HCEC 1CT (cell line): ENCODE measurements around the gene MTHFD2L.

Source experiments
- DNase-seq: peaks from one replicate; pipeline ENCODE4 v3.0.0-alpha.2; 2017

Gene MTHFD2L

DNA sequence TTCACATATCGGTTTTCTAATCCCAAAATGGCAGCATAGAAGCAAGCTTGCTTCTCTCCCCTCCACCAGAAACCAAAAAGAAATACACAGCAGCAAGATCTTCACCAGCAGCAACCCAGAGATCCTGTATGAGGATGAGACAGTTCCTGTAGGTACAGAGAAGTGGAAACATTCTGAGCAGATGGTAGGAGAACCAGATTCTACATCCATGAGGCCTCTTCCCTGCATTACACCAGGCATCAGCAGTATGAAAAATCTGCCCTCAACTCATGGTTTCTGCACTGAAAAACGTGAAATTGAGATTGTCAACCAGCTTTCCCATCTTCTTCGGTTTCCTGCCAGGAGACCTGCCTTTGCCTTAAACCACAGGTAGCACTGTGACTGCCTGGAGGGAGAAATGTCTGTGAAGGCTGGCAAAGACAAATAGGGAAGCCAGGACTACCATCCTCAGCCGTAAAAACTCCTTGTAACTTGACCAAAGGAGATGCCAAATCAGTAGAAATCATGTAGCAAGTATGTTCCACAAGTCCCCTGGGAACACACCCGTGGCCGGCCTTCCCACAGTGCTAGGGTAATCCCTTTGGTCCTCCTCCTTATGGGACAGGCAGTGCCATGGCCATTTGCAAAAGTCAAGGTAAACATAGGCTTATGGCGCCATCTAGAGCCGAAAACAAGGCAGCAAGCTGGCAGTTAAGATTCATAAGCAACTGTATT, 24.0 kb upstream of the MTHFD2L start:
- DNase-seq = peak; percentile 57

DNA sequence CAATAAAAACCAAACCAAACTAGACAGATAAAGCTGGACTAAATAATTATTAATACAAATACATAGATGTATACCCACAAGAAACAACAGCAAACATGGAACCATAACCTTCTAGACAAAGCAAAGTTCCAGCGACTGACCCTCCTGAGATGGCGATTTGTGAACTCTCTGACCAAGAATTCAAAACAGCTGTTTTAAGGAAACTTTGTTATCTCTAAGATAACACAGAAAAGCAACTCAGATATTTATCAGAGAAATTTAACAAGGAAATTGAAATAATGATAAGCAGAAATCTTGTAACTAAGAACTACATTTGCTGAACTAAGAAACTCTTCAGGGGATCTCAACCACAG, 23.4 kb upstream of the MTHFD2L start:
- no peak for DNase-seq

GRCh38 chr4:74146581-74147129, 11.3 kb upstream of the MTHFD2L start:
- DNase-seq = no peak

- no peak for DNase-seq
These were observed 9.7 kb upstream of the MTHFD2L start for GRCh38 chr4:74148205-74148604.

DNA sequence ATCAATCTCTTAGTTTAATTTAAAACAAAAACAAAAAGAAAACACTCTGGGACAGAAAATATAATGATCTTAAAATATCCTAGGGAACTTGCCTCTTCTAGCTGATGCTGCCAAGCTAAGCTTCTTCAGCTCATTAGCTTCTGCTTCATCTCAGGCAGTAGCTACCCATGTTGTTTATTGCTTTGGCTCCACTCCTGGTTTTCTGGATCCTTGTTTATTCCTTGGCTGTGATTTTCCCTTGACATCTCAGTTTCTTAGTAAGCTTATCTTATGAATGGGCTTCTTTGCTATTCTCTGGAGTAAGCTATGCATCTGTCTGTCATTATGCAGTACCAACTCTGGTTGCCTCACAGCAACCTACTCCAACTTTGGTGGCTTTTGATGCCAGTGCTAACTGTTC, 5.1 kb upstream of the MTHFD2L start:
- DNase-seq = no peak

DNA sequence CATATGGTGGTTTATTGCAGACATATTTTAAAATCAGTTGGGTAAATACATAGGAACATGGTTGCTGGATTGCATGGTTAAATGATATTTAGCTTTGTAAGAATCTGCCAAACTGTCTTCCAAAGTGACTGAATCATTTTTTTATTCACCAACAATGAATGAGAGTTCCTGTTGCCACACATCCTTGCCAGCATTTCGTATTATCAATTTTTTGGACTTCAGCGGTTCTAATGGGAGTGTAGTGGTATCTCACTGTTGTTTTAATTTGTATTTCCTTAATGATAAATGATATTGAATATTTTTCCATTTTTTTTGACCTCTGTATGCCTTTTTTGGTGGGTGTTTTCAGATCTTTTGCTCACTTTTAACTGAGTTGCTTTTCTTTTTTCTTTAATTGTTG, 1.4 kb upstream of the MTHFD2L start:
- no peak for DNase-seq

DNA sequence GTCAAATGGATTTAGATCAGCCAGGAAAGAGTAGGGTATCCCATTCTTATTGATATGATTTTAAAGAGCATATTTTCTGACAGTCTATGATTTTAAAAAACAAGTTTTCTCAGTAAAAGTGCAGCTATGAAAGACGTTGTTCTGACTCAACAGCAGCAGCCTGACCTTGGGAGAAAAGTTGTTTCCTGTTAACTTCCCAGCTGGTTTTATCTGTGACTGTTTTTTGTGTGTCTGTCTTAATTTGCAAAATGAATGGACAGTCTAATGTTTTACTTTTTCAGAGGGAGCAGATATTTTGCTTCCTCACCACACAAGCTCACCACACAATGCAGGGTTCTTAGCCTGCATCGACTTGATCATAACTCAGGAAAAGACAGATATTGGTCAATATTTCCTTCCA, 764 bp upstream of the MTHFD2L start:
- DNase-seq = peak; percentile 39

DNA sequence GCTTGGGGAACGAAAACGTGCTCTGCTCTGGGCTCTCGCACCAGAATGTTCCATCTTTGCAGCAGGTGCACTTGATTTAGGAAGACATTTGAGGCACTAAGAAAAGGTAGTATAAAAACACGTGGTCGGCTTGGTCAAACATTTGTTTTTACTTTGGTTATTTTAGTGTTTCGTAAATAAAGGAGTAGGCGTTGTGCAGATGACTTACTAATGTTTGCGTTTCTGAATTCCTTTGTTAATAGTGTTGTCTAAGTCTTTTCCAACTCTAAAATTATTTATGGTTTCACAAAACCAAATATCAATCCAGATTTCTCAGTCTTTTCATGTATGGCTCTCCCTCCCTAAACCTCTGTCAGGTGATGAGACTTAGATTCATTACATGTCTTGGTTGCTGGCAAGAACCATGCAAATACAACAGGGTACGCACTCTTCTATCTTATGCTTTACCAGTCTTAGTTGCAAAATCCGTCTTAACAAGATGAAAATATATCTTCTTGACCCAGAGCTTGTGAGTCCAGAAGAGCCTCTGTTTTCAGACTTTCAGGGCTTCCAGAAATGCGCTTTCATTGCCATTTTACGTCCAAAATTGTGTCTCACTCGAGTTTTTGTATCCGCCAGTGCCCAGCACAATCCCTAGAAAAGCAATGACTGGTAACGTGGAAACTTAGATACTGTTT, 686 bp downstream of the MTHFD2L start:
- DNase-seq = no peak

- no peak for DNase-seq
These were observed 1.3 kb downstream of the MTHFD2L start for GRCh38 chr4:74159143-74159709.

DNA sequence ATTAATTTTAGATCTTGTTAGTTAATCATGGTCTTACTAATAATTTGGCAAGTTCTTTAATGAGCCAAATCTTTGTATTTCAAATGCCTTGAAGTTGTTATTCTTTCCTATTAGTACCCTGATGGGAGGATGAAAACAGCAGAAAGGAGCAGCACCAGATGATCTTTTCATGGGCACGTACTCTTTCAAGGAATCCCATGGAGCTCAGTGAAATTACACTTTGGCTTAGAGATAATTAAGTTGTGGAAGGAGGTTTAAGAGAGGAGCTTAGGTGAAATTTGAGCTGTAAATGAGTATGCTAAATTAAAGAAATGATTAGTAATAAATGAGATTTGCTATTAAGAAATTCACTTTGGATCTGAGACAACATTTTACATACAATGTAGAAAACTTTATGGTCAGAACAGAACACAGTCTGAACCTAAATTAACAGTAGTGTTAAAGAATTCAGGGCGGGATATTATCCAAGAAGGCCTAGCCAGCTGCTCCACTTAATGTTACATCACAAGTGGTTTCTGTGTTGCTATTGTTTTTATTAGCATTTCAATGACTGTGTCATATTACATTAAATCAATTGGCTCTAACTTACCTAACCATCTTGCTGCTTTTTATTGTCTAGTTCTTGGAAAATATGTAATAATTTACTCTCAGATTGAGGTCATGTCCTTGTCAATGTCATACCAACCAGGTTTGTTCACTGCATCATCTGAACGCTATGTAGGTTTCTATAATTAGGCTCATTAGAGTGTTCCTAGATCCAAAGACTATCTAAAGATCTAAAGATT, 3.9 kb downstream of the MTHFD2L start:
- no peak for DNase-seq

DNA sequence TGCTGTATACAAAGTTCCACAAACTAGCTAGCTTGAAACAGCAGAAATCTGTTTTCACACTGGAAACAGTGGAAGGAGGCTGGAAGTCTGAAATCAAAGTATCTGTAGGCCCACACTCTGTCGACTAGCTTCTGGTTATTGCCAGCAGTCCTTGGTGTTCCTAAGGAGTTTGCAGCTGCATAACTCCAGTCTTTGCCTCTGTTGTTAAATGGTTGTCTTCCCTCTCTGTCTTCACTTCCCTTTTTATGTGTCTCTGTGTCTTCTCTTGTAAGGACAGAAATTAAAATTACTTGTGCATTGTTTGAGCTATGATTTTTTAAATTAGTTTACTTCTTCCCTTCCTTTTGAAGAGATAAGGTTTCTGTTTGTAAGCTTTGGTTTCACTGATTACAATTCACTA, 8.2 kb downstream of the MTHFD2L start:
- DNase-seq = no peak

DNA sequence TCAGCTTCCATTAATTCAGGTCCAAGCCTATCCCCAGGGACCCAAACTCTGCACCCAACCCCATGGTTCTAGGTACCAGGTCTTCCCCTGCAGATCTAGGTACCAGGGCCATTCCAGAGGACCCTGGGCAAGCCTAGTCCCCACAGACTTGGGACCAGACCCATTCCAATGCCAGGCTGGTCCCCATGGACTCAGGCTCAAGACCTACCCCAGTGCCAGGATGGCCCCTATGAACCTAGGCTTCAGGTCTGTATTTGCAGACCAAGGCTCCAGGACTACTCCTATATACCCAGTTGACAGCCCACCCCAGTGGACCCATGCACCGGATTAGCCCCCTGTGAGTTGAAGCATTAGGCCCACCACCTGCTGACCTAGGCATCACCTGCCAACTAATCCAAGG, 8.9 kb downstream of the MTHFD2L start:
- DNase-seq = no peak

DNA sequence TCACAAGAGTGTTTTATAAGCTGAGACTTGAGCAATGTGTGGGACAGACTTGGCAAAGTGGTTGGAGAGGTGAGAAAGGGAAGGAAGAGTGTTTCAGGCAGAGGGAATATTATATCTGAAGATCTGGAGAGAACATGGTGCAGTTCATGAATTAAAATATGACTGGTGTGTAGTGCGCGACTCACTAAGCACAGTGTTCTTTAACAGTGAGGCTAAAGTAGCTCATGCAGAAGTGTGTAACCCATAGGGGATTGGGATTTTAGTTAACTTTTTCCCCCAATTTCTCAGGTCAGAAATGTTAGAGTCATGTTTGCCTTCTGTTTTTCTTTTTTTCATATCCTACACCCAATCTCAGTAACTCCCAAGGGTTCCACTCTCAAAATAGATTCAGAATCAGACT, 9.7 kb downstream of the MTHFD2L start:
- DNase-seq = no peak

GRCh38 chr4:74168841-74169240, 10.9 kb downstream of the MTHFD2L start:
- no peak for DNase-seq

- no peak for DNase-seq
These were observed 15.4 kb downstream of the MTHFD2L start for GRCh38 chr4:74173321-74173720.

GRCh38 chr4:74174421-74174820, 16.5 kb downstream of the MTHFD2L start:
- DNase-seq = no peak

DNA sequence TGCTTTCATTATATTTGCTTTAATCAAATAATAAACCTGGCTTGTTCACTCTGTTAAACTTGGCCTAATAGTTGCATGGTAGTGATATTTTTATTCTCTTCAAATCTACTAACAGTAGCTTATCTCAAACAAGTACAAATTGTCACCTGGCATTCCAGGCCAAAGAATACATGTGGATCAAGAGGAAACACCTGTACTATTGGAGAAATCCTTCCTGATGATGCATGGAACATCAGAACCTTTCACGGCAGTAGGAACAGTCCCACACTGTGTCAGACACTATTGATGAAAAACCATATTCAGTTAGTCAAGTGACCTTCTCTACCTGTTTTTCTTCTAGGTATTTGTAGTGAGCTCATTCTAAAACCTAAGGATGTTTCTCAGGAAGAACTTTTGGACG, 17.0 kb downstream of the MTHFD2L start:
- DNase-seq = no peak

- no peak for DNase-seq
These were observed 17.5 kb downstream of the MTHFD2L start for GRCh38 chr4:74175379-74175778.

- no peak for DNase-seq
These were observed 20.9 kb downstream of the MTHFD2L start for GRCh38 chr4:74178798-74179197.

DNA sequence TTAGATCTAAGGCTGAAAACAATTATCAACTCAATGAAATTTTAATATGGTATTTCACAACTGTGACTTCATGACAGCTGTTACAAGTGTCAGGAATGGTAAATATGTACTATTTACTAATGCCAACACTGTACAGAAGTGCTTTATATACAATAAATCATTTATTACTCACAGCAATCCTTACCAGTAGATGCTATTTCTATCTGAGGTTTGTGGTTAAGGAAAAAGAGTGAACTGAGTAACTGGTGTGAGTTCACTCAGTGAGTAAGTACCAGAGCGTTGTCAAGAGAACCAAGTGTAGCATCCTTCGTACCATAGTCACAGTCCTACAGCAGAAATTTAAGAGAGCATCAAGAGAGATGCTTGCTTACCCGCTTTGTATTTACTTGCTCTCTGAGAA, 23.3 kb downstream of the MTHFD2L start:
- DNase-seq = peak; percentile 80

DNA sequence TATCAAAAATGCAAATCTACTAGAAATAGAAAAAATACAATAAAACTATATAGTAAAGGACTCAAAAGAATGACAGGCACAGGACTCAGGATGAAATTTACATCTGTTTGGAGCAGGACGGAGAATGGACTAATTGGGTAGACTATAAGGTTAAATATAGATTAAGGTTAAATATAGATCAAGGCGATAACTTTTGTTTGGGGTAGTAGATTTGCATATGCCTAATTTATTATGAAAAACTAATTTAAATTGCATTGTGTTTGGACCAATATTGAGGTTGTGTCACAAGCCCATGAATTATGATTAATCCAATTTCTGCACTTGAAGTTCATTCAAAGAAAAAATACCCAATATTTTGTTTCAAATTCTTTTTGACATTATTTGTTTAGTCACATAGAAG, 31.0 kb downstream of the MTHFD2L start:
- no peak for DNase-seq

GRCh38 chr4:74189331-74190043, 31.6 kb downstream of the MTHFD2L start:
- DNase-seq = peak; percentile 27

GRCh38 chr4:74190332-74190731, 32.4 kb downstream of the MTHFD2L start:
- no peak for DNase-seq
